Heart left ventricle (tissue), 13 donors: ENCODE results near the gene SIM1.

ENCODE experiments used
- CTCF ChIP-seq, 12 donors: fragments of 200-600 bp; sonication (generic) in 4 of 12; IDR thresholded peaks; one replicate each; pipeline versions ENCODE4 v1.5.0 to v1.8.0; 2018 to 2022; ENCODE audit warnings: antibody characterized with exemption in 12 of 12, mild to moderate bottlenecking in 5 of 12
- POLR2A ChIP-seq, 2 donors: fragments of 450-650 bp; IDR thresholded peaks; one replicate each; pipeline ENCODE4 v1.6.1; 2017; ENCODE audit warnings: antibody characterized with exemption in 2 of 2, mild to moderate bottlenecking in 2 of 2, moderate library complexity in 2 of 2
- donor health status: ischemic (EF 13 %, LVEDD 7.1; RV severe dilation, severe dysfunction).
- donor health status: DM: no; HTN: yes; CAD: no.
- donor health status: DM: no; HTN: no; CAD: no.
- donor health status: ischemic (EF 25% LVEDD 6.9; RV normal size, moderate dysfunction).
- donor health status: ischemic (EF 25% LVEDD 5.7; RV mildly dilated, moderate dysfunction).
- donor health status: ischemic (EF 35%, LVEDD 5.7; RV mildly dilated, moderate dysfunction).
- donor health status: nonischemic (EF 11% LVEDD 7.7; RV severe dilation, severe dysfunction).
- donor health status: DM: yes; HTN: yes; CAD: no.
- donor health status: PGD.
- donor health status: ischemic (EF 29% LVEDD 5.4; RV normal size, mild dysfunction).
- donor health status: nonischemic (EF 23%, LVEDD 6.1; RV moderate dilation, normal function).

- no peak for TF ChIP-seq CTCF (IDR thresholded peaks at IDR 0.05)
- TF ChIP-seq POLR2A (IDR thresholded peaks at IDR 0.05): no peak
Observed at GRCh38 chr6:100344761-100345160, 120.0 kb downstream of the SIM1 start.
